Activated CD4-positive, alpha-beta T cell treated with anti-CD3 and anti-CD28 coated beads, Interleukin-2, amount 10 ng/mL, durations not matched to agents 7 days and 5 days (primary cell): Measurements from ENCODE around the gene ACTR10. TPM values are rescaled to one million over a fixed set of nuclear protein-coding genes. Genes with fewer than 3 reads are reported as not detected.

Experiments used
- CTCF ChIA-PET: fragments of 350-600 bp; sonication (Branson Sonifier 250); formaldehyde crosslinking; loops from one replicate; lab custom pipeline; 2021; ENCODE audit warnings: antibody characterized with exemption; lab: Charles Lee
- POLR2A ChIA-PET: fragments of 350-600 bp; sonication (Branson Sonifier 250); formaldehyde crosslinking; loops from one replicate; lab custom pipeline; 2021; ENCODE audit warnings: antibody characterized with exemption; lab: Charles Lee
- DNase-seq: peaks from one replicate; pipeline ENCODE4 v3.0.0-alpha.2; 2020
- H3K27ac Mint-ChIP-seq: one replicate; pipeline ENCODE4 v1.8.0; 2021; ENCODE audit warnings: mild to moderate bottlenecking, moderate library complexity, mixed read lengths
- H3K27me3 Mint-ChIP-seq: one replicate; pipeline ENCODE4 v1.8.0; 2021; ENCODE audit warnings: mixed read lengths
- H3K36me3 Mint-ChIP-seq: one replicate; pipeline ENCODE4 v1.8.0; 2021; ENCODE audit warnings: low read depth, mixed read lengths
- H3K4me1 Mint-ChIP-seq: one replicate; pipeline ENCODE4 v1.8.0; 2021; ENCODE audit warnings: mixed read lengths
- H3K4me3 Mint-ChIP-seq: one replicate; pipeline ENCODE4 v1.8.0; 2021; ENCODE audit warnings: mild to moderate bottlenecking, moderate library complexity, mixed read lengths
- H3K9me3 Mint-ChIP-seq: one replicate; pipeline ENCODE4 v1.8.0; 2021; ENCODE audit warnings: mixed read lengths
- total RNA-seq, 2 experiments: library from RNA; stranded (reverse); gene quantifications; one replicate each; pipeline ENCODE4 v1.2.3, GENCODE V29; 2021

ACTR10 gene
- total RNA-seq = 10 to 100 TPM; 39.2 to 46.3 TPM

GRCh38 chr14:58199726-58200479, at the start of gene ACTR10:
ACTR10 (plus strand) TSS chr14:58200149; CDS start chr14:58200218, 69 bp downstream.
- no peaks in the 10 kb centered on the region for H3K9me3 Mint-ChIP-seq
- CTCF ChIA-PET = interaction anchor here (0.8 to 1.5 kb wide), 2 partner anchors 27 to 98 kb away, joined by 3 to 4 read pairs; partner anchors contain the start of gene ARID4A

GRCh38 chr14:58150243-58150805, 49.6 kb upstream of the ACTR10 start:
- Mint-ChIP-seq H3K9me3 (no peaks in the 10 kb centered on the region), H3K27ac (no peak overlapping the region), H3K36me3 (no peaks in the 10 kb centered on the region), H3K4me1 (peaks cover 15% of the 10 kb centered on the region), H3K4me3 (no peak overlapping the region), H3K27me3 (peaks cover 70% of the 10 kb centered on the region)
- ChIA-PET POLR2A (no interaction called here), CTCF (no interaction called here)
- DNase-seq = no peak

More at GRCh38 chr14:58199726-58200479, at the start of gene ACTR10:
- DNase-seq = peak; percentile 84
- Mint-ChIP-seq H3K4me1 (peaks cover 30% of the 10 kb centered on the region), H3K36me3 (peaks cover 5% of the 10 kb centered on the region), H3K27ac (peak within 1 kb of the TSS; percentile 98), H3K27me3 (no peaks in the 10 kb centered on the region), H3K4me3 (peak within 1 kb of the TSS; percentile 96)
- POLR2A ChIA-PET = interaction anchor here (0.6 kb wide), 1 partner anchor 182 kb away, joined by 9 read pairs; no protein-coding TSS in a partner anchor

DNA sequence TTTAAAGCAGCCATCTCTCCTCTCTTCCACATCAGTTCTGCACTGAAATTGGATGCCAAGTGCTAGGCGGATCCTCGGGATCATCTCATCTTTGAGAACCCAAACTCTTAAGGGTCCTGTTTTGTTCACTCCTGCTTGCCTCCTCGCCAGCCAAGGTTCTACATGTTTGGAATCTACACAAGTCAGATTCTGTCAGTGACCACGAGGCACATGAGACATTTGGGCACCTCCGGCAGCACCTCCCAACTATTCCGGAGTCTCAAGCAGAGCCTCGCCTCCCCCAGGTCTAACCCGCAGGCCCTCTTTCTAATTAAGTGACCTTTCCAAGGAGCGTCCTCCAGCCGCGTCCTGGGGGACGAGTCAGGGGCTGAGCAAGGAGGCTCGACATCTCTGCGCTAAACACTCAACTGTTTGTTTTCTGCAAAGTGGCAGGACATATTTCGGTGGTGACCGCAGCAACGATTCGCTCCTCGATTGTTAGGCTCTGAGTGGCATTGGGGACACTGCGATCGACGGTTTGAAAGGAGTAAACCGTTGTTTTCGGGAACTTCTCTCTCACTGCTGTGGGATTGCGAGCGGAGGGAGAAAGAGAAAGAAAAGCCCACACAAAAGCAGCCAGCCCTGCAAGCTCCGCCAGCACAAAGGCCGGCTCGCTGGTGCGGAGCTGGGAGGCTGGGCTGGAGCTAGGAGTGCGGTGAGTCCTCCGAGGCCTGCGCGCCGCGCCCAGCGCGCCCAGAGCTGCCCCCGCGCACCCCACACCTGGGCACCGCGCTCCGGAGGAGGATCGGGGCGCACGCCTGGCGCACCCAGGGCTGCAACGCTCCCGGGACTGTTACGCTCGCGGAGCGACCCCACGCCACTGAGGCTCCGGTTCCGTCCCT, 48.6 kb upstream of the ACTR10 start:
- POLR2A ChIA-PET = no interaction called here
- H3K9me3 Mint-ChIP-seq = no peaks in the 10 kb centered on the region
- CTCF ChIA-PET = no interaction called here
- no peak overlapping the region for H3K27ac Mint-ChIP-seq
- peak overlapping the region; percentile 67 for H3K4me3 Mint-ChIP-seq
- peaks cover 63% of the 10 kb centered on the region for H3K27me3 Mint-ChIP-seq
- no peaks in the 10 kb centered on the region for H3K36me3 Mint-ChIP-seq
- peak; percentile 7 for DNase-seq
- H3K4me1 Mint-ChIP-seq = peaks cover 15% of the 10 kb centered on the region

DNA sequence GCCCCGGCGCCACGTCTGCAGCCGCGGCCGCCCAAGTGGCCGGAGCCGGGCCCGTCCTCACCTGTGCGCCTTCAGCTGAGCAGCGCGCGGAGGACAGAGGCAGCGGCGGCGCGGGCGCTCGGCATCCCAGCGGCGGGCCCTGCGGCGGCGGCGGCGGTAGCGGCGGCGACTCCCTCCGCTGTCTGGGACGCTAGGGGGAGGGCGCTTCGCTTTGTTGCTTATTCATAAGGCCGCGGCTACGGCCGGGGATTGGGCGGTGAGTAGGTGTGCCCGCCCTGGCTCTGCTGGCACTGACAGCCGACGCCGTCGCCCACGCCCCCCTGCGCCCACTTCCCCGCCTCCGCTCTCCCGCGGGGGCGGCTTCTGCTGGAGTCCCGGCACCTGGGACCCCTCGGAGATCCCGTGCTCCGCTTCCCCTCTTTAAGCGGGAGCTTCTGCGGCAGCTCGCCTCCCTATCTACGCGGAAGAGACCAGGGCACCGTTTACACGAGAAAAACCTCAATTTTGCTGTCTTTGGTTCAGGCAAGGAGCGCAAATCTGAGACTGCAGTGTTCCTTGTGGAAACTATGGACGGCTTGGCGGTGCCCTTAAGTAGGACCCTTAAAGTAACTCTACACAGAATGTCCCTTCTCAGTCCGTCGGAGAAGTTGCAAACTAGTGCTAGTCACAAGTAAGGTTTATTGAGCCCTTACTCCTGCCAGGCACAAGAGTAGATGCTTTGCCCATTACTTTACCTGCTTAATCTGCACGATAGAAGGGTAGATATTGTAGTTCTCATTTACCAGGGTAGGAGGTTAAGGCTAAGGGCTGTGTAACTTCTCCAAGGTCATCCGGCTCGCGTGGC, 47.7 kb upstream of the ACTR10 start, which contains the start of gene ARMH4:
Gene ARMH4, minus strand, starts transcription at position 200 of the 844 bp plus-strand sequence. CDS start 12,855 bp downstream, outside the sequence.
- H3K9me3 Mint-ChIP-seq = no peaks in the 10 kb centered on the region
- CTCF ChIA-PET = no interaction called here
- POLR2A ChIA-PET = no interaction called here
- H3K4me1 Mint-ChIP-seq = peaks cover 15% of the 10 kb centered on the region
- H3K27ac Mint-ChIP-seq = no peak within 1 kb of the TSS
- peak; percentile 80 for DNase-seq
- H3K4me3 Mint-ChIP-seq = peak within 1 kb of the TSS; percentile 73
- H3K36me3 Mint-ChIP-seq = no peaks in the 10 kb centered on the region
- peaks cover 57% of the 10 kb centered on the region for H3K27me3 Mint-ChIP-seq

DNA sequence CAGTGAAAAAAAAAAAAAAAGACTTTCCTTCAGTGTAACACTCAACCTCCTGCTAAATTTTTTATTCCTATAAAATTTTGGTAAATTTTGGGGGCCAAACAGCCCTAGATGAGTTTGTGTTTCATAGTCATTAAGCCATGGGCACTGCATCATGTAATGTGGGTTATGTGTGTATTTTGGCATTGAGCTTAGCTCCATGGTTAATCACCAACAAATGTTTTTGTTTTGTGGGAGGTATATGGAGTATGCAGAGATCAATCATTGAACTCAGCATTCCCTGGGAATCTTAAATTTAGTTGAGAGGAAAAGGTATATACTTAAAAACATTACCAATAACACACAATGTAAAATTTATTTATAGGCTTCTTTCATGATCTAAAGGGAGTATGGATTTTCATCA, 39.4 kb upstream of the ACTR10 start:
- Mint-ChIP-seq H3K4me3 (no peak overlapping the region), H3K27me3 (peaks cover 12% of the 10 kb centered on the region), H3K9me3 (no peaks in the 10 kb centered on the region), H3K36me3 (no peaks in the 10 kb centered on the region), H3K27ac (no peak overlapping the region), H3K4me1 (no peaks in the 10 kb centered on the region)
- POLR2A ChIA-PET = no interaction called here
- CTCF ChIA-PET = interaction anchor here (0.6 kb wide), 1 partner anchor 17 kb away, joined by 3 read pairs; no protein-coding TSS in a partner anchor
- DNase-seq = no peak

GRCh38 chr14:58166005-58166983, 33.7 kb upstream of the ACTR10 start:
- Mint-ChIP-seq H3K9me3 (no peaks in the 10 kb centered on the region), H3K27ac (no peak overlapping the region), H3K36me3 (no peaks in the 10 kb centered on the region), H3K4me1 (peaks cover 6% of the 10 kb centered on the region), H3K27me3 (peaks cover 9% of the 10 kb centered on the region), H3K4me3 (no peak overlapping the region)
- POLR2A ChIA-PET = no interaction called here
- CTCF ChIA-PET = no interaction called here
- DNase-seq = peak; percentile 75

GRCh38 chr14:58167057-58167456, 32.9 kb upstream of the ACTR10 start:
- CTCF ChIA-PET = interaction anchor here (2.0 kb wide), 1 partner anchor 24 kb away, joined by 4 read pairs; no protein-coding TSS in a partner anchor
- Mint-ChIP-seq H3K27ac (no peak overlapping the region), H3K27me3 (peaks cover 12% of the 10 kb centered on the region), H3K4me3 (no peak overlapping the region), H3K4me1 (peaks cover 6% of the 10 kb centered on the region), H3K36me3 (no peaks in the 10 kb centered on the region), H3K9me3 (no peaks in the 10 kb centered on the region)
- POLR2A ChIA-PET = no interaction called here
- no peak for DNase-seq

- Mint-ChIP-seq H3K4me3 (no peak overlapping the region), H3K36me3 (no peaks in the 10 kb centered on the region), H3K27me3 (peaks cover 12% of the 10 kb centered on the region), H3K9me3 (no peaks in the 10 kb centered on the region), H3K27ac (no peak overlapping the region), H3K4me1 (peaks cover 6% of the 10 kb centered on the region)
- no peak for DNase-seq
- CTCF ChIA-PET = interaction anchor here (1.0 to 2.0 kb wide), 2 partner anchors 14 to 25 kb away, joined by 3 to 4 read pairs; no protein-coding TSS in a partner anchor
- POLR2A ChIA-PET = no interaction called here
Observed at GRCh38 chr14:58167891-58168290, 32.1 kb upstream of the ACTR10 start.

GRCh38 chr14:58171090-58171489, 28.9 kb upstream of the ACTR10 start:
- Mint-ChIP-seq H3K9me3 (no peaks in the 10 kb centered on the region), H3K27ac (no peak overlapping the region), H3K36me3 (no peaks in the 10 kb centered on the region), H3K27me3 (peaks cover 18% of the 10 kb centered on the region), H3K4me3 (no peak overlapping the region), H3K4me1 (peaks cover 6% of the 10 kb centered on the region)
- ChIA-PET POLR2A (no interaction called here), CTCF (no interaction called here)
- peak; percentile 12 for DNase-seq

GRCh38 chr14:58177125-58177524, 22.8 kb upstream of the ACTR10 start:
- ChIA-PET POLR2A (no interaction called here), CTCF (interaction anchor here (0.8 kb wide), 1 partner anchor 22 kb away, joined by 3 read pairs; no protein-coding TSS in a partner anchor)
- Mint-ChIP-seq H3K4me3 (no peak overlapping the region), H3K27ac (no peak overlapping the region), H3K27me3 (peaks cover 6% of the 10 kb centered on the region), H3K4me1 (no peaks in the 10 kb centered on the region), H3K36me3 (no peaks in the 10 kb centered on the region), H3K9me3 (no peaks in the 10 kb centered on the region)
- DNase-seq = no peak

DNA sequence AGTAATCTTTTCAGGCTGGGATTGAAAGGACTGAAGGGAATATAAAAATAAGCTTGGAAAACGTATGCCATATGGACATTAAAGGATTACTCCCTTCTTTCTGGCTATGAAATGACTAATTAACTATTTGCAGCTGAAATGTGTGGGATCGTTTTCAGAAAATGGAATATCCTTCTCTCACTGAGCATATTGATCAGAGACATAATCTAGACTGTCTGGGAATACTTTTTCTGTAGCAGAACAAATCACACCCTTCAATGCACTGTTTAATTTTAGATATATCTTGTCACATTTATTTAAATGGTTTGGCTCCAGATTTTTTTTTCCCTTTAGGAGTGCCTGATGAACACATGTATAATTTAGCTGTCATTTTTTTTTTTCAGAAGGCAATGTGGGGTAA, 10.8 kb upstream of the ACTR10 start:
- Mint-ChIP-seq H3K4me1 (no peaks in the 10 kb centered on the region), H3K27ac (no peak overlapping the region), H3K9me3 (no peaks in the 10 kb centered on the region), H3K36me3 (no peaks in the 10 kb centered on the region), H3K4me3 (no peak overlapping the region), H3K27me3 (peaks cover 11% of the 10 kb centered on the region)
- ChIA-PET CTCF (no interaction called here), POLR2A (no interaction called here)
- DNase-seq = no peak
